GM23338 (cell line): ENCODE data around the gene CROCC2.

Experiments
- CREB1 ChIP-seq: fragments of 250-450 bp; sonication (Bioruptor Pico); IDR thresholded peaks from 2 replicates; pipeline ENCODE4 v1.5.0; 2020; ENCODE audit warnings: low read depth, mild to moderate bottlenecking, moderate library complexity
- CTCF ChIP-seq, 2 experiments: fragments of 200-600 bp in 1 of 2; sonication (generic) in 1 of 2; conservative IDR thresholded peaks; 2 replicates each; pipeline versions ENCODE4 v1.5.1 to v1.6.1; 2016 to 2017; ENCODE audit warnings: antibody characterized with exemption in 2 of 2, low read depth in 2 of 2, mild to moderate bottlenecking in 2 of 2, moderate library complexity in 1 of 2
- EZH2 ChIP-seq: fragments of 200-600 bp; sonication (generic); IDR thresholded peaks from one replicate; pipeline ENCODE4 v1.8.0; 2017; ENCODE audit warnings: antibody characterized with exemption, mild to moderate bottlenecking, low read depth; ENCODE audit not compliant: unreplicated experiment
- EZH2phosphoT487 ChIP-seq: fragments of 200-600 bp; sonication (generic); IDR thresholded peaks from one replicate; pipeline ENCODE4 v1.8.1; 2018; ENCODE audit warnings: antibody characterized with exemption; ENCODE audit not compliant: unreplicated experiment
- JUNB ChIP-seq: IDR thresholded peaks from one replicate; pipeline ENCODE4 v1.6.1; 2016; ENCODE audit warnings: antibody characterized with exemption; ENCODE audit not compliant: unreplicated experiment
- POLR2AphosphoS5 ChIP-seq: IDR thresholded peaks from 2 replicates; pipeline ENCODE4 v1.6.1; 2016; ENCODE audit warnings: antibody characterized with exemption, low read depth
- REST ChIP-seq: IDR thresholded peaks from one replicate; pipeline ENCODE4 v1.6.1; 2018; ENCODE audit warnings: antibody characterized with exemption; ENCODE audit not compliant: unreplicated experiment
- STAT1 ChIP-seq: IDR thresholded peaks from one replicate; pipeline ENCODE4 v1.6.1; 2016; ENCODE audit warnings: antibody characterized with exemption; ENCODE audit not compliant: unreplicated experiment

- no peak for TF ChIP-seq EZH2
- TF ChIP-seq POLR2AphosphoS5, result no peak
- TF ChIP-seq CTCF (conservative IDR thresholded peaks at IDR 0.05; ENCODE audit: low read depth in 2 of 2), result no peak
- TF ChIP-seq JUNB, result no peak
- no peak for TF ChIP-seq CREB1 (CRISPR knock-in tag)
- no peak for TF ChIP-seq EZH2phosphoT487
- TF ChIP-seq STAT1, result no peak
- no peak for TF ChIP-seq REST
Observed at GRCh38 chr2:240917009-240917683, 11.0 kb downstream of the CROCC2 start.
